Thyroid gland (tissue), 4 donors: ENCODE results near the gene MKI67. TPM values are rescaled to one million over a fixed set of nuclear protein-coding genes. Genes with fewer than 3 reads are reported as not detected.

ENCODE experiments used
- DNase-seq, 2 donors: peaks; one replicate each; pipeline ENCODE4 v3.0.0-alpha.2; 2019
- H3K27ac ChIP-seq, 3 donors: fragments of 200-600 bp; sonication (generic); 1 replicate in 2 of 3; 2 replicates in 1 of 3; pipeline ENCODE4 v1.5.1; 2016 to 2019; ENCODE audit warnings: mild to moderate bottlenecking in 1 of 3, moderate library complexity in 1 of 3
- H3K27me3 ChIP-seq: fragments of 200-600 bp; sonication (generic); one replicate; pipeline ENCODE4 v1.5.1; 2019
- H3K36me3 ChIP-seq, 2 donors: fragments of 200-600 bp; sonication (generic); one replicate each; pipeline ENCODE4 v1.5.1; 2016 to 2019
- H3K4me1 ChIP-seq, 2 donors: fragments of 200-600 bp; sonication (generic); one replicate each; pipeline ENCODE4 v1.5.1; 2017 to 2019
- H3K4me3 ChIP-seq, 3 donors: fragments of 200-600 bp; sonication (generic); replicated peaks in 1 of 3; 1 replicate in 2 of 3; 2 replicates in 1 of 3; pipeline ENCODE4 v1.5.1; 2016; ENCODE audit warnings: mild to moderate bottlenecking in 1 of 3
- H3K9me3 ChIP-seq: fragments of 200-600 bp; sonication (generic); one replicate; pipeline ENCODE4 v1.5.1; 2017
- CTCF ChIP-seq, 6 experiments: fragments of 200-600 bp in 3 of 6; fragments of 450-650 bp in 3 of 6; sonication (generic) in 3 of 6; IDR thresholded peaks; one replicate each; pipeline ENCODE4 v1.5.1; 2016 to 2019; ENCODE audit warnings: antibody characterized with exemption in 6 of 6, mild to moderate bottlenecking in 2 of 6, inconsistent platforms in 1 of 6, moderate library complexity in 1 of 6
- POLR2A ChIP-seq, 2 donors: fragments of 450-650 bp; IDR thresholded peaks; one replicate each; pipeline ENCODE4 v1.6.1; 2017; ENCODE audit warnings: antibody characterized with exemption in 2 of 2, mild to moderate bottlenecking in 2 of 2, moderate library complexity in 1 of 2
- WGBS, 2 donors: methylation state at CpG; one replicate each; pipeline ENCODE4 v1.1.5; 2017; 5-methylcytosine and 5-hydroxymethylcytosine counted together
- intact Hi-C: fragments of 100-400 bp; cut with DNase I; formaldehyde crosslinking; loops from one replicate; pipeline ENCODE4 v1.15.1; 2023
- total RNA-seq, 4 donors: library from RNA; depleted of rRNA; stranded (reverse); fragments of >200 nt; gene quantifications; one replicate each; pipeline ENCODE4 v1.2.3, GENCODE V29; 2016

Gene MKI67
- total RNA-seq, 4 donors from 2014 or later, result 0.24 to 1.9 (median 0.76) TPM

- TF ChIP-seq CTCF (IDR thresholded peaks at IDR 0.05) (no peak), POLR2A (IDR thresholded peaks at IDR 0.05) (no peak)
- 95 to 97% methylated on average over 23 to 25 of the region's 25 CpGs for WGBS, 2 donors
- H3K27ac ChIP-seq, result no peak overlapping the region
- intact Hi-C loops, result no loop called here
- no peaks in the 10 kb centered on the region for H3K27me3 ChIP-seq
- no peaks in the 10 kb centered on the region for H3K9me3 ChIP-seq
- H3K4me3 ChIP-seq, result no peak overlapping the region
- no peaks in the 10 kb centered on the region for H3K36me3 ChIP-seq
- no peaks in the 10 kb centered on the region for H3K4me1 ChIP-seq
- no peak for DNase-seq
These were observed 71.0 kb downstream of the MKI67 start for GRCh38 chr10:128055061-128055868.

- 88 to 95% methylated on average over 11 to 14 of the region's 16 CpGs for WGBS, 2 donors
- intact Hi-C loops, result no loop called here
- Histone ChIP-seq H3K9me3 (no peaks in the 10 kb centered on the region), H3K4me1 (no peaks in the 10 kb centered on the region), H3K27ac (no peak overlapping the region), H3K4me3 (no peak overlapping the region), H3K27me3 (no peaks in the 10 kb centered on the region), H3K36me3 (no peaks in the 10 kb centered on the region)
- DNase-seq, result no peak
- TF ChIP-seq POLR2A (IDR thresholded peaks at IDR 0.05), result no peak
- TF ChIP-seq CTCF (IDR thresholded peaks at IDR 0.05), result no peak
These were observed 71.9 kb downstream of the MKI67 start for GRCh38 chr10:128054163-128054970.

- H3K27ac ChIP-seq, result no peak overlapping the region
- intact Hi-C loops, result no loop called here
These were observed 72.9 kb downstream of the MKI67 start for GRCh38 chr10:128053356-128053755.

GRCh38 chr10:128052696-128053095 is 73.5 kb downstream of the MKI67 start:
- Histone ChIP-seq H3K4me1 (peaks cover 4 to 10% of the 10 kb centered on the region in 2 donors), H3K27ac (no peak overlapping the region)

More at GRCh38 chr10:128053356-128053755, 72.9 kb downstream of the MKI67 start:
- Histone ChIP-seq H3K27me3 (no peaks in the 10 kb centered on the region), H3K36me3 (no peaks in the 10 kb centered on the region), H3K4me1 (peaks cover 0 to 3% of the 10 kb centered on the region in 2 donors), H3K4me3 (no peak overlapping the region), H3K9me3 (no peaks in the 10 kb centered on the region)
- DNase-seq, result no peak
- 96 to 98% methylated on average over 7 of the region's 7 CpGs for WGBS, 2 donors
- TF ChIP-seq POLR2A (IDR thresholded peaks at IDR 0.05) (no peak), CTCF (IDR thresholded peaks at IDR 0.05) (no peak)

More at GRCh38 chr10:128052696-128053095, 73.5 kb downstream of the MKI67 start:
- H3K27me3 ChIP-seq, result no peaks in the 10 kb centered on the region
- 93 to 95% methylated on average over 7 of the region's 7 CpGs for WGBS, 2 donors
- no peaks in the 10 kb centered on the region for H3K9me3 ChIP-seq
- no peaks in the 10 kb centered on the region for H3K36me3 ChIP-seq
- no peak for DNase-seq
- TF ChIP-seq POLR2A (IDR thresholded peaks at IDR 0.05) (no peak), CTCF (IDR thresholded peaks at IDR 0.05) (no peak)
- intact Hi-C loops, result no loop called here
- H3K4me3 ChIP-seq, result no peak overlapping the region
